H1 (cell line): ENCODE data around the gene KCTD19. TPM values are rescaled to one million over a fixed set of nuclear protein-coding genes. Genes with fewer than 3 reads are reported as not detected.

ENCODE experiments used
- ATF2 ChIP-seq: IDR thresholded peaks from 2 replicates; pipeline ENCODE4 v1.6.1; 2012; ENCODE audit warnings: low read length, inconsistent platforms
- GABPA ChIP-seq: IDR thresholded peaks from 2 replicates; pipeline ENCODE4 v1.6.1; 2011; ENCODE audit warnings: mild to moderate bottlenecking, low read length, moderate library complexity, borderline replicate concordance; ENCODE audit not compliant: insufficient read depth
- PHF8 ChIP-seq: fragments of 200-600 bp; sonication (generic); conservative IDR thresholded peaks from 2 replicates; pipeline ENCODE4 v1.7.1; 2012; ENCODE audit warnings: low read depth, mild to moderate bottlenecking, inconsistent platforms, low read length, moderate library complexity
- TAF7 ChIP-seq: optimal IDR thresholded peaks from 2 replicates; pipeline ENCODE3; 2011; ENCODE audit warnings: low read depth, mild to moderate bottlenecking, inconsistent platforms, low read length, moderate library complexity, borderline replicate concordance
- TCF12 ChIP-seq: IDR thresholded peaks from 2 replicates; pipeline ENCODE4 v1.6.1; 2011; ENCODE audit warnings: low read depth, mild to moderate bottlenecking, low read length
- polyA plus RNA-seq, 7 experiments: library from polyadenylated mRNA; depleted of rRNA in 3 of 7; stranded (reverse) in 5 of 7; unstranded in 2 of 7; fragments of >200 nt in 5 of 7; fragments of 200-250 nt in 2 of 7; gene quantifications; 1 replicate in 5 of 7; 2 replicates in 1 of 7; 4 replicates in 1 of 7; pipeline versions ENCODE4 v1.2.1 to v1.2.3, GENCODE V29; 2011 to 2013; ENCODE audit warnings: missing spikeins in 2 of 7, mixed read lengths in 2 of 7
- total RNA-seq: library from RNA; stranded (reverse); fragmentation: NEBNext Ultra II Directional; extraction: Animal tissue kit (Norgen Biotek cat#: 25700); gene quantifications from 2 replicates; pipeline ENCODE4 v1.2.1, GENCODE V29; 2021

Gene KCTD19
- total and polyA plus RNA-seq, 2 of the 8 experiments (the other 6 are each of a cell fraction or from before 2014, with no cell fraction given), result 0.06 to 0.24 TPM

- TF ChIP-seq PHF8, result no peak
- TF ChIP-seq TAF7, result no peak
- TF ChIP-seq GABPA, result no peak
- TF ChIP-seq TCF12, result no peak
- TF ChIP-seq ATF2, result no peak
- TF ChIP-seq, all 59 proteins: peak for 0
Measured at GRCh38 chr16:67291461-67291860, 35.1 kb downstream of the KCTD19 start (continued).
